ENCODE measurements around the gene FAM13B.
"Not testable (repeated sequence)": the region's sequence is repeated elsewhere in the genome, so short reads cannot be mapped to it uniquely, and the experiment has no call there.

Gene FAM13B

DNA sequence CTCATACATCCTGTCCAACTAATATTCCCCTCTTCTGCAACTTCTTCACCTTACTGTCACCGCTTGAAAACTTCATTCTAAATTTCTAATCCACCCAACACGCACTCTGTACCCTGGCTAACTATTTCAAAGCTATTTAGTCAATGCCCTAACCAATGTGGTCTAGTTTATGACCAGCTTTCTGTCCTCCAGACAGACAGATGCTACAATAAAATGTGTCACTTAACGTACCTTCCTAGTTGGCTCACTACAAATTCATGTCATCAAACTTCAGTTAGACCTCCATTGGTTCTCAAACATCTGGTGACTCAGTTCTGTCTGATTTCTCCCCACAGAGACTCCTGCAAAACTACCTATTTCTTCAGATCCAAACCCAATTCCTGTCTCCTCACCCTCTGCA, 57.7 kb downstream of the FAM13B start:
- no peak for DNase-seq (ENCODE audit: low read depth)

GRCh38 chr5:137970384-137970783, 62.5 kb downstream of the FAM13B start:
- not testable (repeated sequence) for DNase-seq (ENCODE audit: low read depth)

DNA sequence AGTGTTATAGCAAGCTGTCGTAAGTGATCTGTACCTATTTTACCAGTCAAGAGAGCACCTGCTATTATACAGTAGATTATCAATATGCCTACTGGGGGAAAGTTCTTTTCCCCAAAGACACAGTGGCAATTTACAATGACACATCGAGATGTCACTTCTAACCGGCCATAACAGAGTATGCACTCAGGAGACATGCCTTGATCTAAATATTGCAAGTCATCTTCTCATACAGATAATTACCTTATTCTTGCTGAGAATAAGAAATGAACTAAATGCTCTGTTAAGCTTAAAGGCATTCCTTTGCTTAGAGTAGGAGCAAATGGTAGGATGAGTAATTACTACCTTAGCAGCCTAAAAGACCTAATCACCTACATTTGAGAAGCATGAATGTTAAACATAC, 72.1 kb downstream of the FAM13B start:
- DNase-seq (ENCODE audit: low read depth): no peak

- DNase-seq (ENCODE audit: low read depth): no peak
These were observed 72.7 kb downstream of the FAM13B start for GRCh38 chr5:137960141-137960540.

DNA sequence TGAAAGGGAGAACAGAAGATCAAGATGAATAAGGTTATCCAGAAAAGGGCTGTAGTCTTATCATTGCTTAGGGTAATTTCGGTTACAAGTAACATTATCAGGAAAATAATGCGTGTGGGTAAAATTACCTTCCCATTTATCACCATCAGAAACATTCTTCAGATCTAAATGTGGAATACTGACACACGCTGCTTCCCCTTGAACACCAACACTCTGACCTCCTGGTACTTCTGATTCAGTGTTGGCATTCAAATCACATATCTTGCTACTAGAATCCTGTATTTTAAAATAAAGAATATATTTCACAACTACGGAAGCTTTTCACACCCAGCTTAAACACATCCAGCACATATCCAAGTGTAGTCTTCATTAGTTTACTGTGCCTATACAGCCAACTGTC, 73.4 kb downstream of the FAM13B start:
- DNase-seq (ENCODE audit: low read depth): no peak

- no peak for DNase-seq (ENCODE audit: low read depth)
These were observed 74.9 kb downstream of the FAM13B start for GRCh38 chr5:137957948-137958347.

DNA sequence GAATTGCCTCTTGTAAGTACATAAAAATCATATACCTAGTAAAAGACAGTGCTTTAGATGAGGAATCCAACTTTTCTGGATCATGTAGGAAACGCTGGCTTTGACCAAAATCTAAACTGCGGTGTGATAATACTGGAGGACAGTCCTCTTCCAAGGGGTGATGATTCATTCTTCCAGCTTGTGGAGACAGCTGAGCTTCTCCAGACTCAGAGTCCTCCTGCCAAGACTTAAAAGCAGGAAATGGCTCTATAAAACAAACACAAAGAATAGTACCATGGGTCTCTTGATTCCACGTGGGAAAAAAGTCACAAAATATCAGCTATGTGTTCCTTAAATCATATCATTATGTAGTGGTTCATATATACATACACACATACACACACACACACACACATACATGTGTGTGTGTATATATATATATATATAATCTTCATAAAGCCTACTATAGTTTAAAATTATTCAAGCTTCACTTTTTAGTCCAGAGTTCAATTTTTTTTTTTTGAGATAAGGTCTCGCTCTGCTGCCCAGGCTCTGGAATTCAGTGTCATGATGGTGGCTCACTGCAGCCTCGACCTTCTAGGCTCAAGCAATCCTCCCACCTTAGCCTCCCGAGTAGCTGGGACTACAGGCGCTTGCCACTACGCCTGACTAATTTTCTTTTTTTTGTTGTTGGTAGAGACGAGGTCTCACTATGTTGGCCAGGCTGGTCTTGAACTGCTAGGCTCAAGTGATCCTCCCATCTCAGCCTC, 78.6 kb downstream of the FAM13B start:
- no peak for DNase-seq (ENCODE audit: low read depth)

DNA sequence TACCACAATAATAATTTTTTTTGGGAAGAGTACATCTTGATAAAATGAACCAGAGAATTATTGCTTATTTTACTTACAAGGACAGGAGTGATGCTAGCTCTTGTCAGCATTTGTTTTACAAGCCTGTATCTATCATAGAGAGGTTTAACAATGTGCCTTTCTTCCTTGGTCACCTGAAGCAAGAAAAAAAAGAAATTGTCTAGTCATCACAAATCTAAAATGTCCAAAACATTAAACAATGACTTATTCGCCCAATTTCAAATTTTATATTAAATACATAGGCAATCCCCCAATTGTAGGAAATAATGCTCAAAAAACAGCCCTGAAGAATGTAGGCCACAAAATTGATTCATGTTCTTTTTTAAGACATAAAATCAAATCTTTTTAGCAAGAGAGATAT, 87.1 kb downstream of the FAM13B start:
- DNase-seq (ENCODE audit: low read depth): no peak

DNA sequence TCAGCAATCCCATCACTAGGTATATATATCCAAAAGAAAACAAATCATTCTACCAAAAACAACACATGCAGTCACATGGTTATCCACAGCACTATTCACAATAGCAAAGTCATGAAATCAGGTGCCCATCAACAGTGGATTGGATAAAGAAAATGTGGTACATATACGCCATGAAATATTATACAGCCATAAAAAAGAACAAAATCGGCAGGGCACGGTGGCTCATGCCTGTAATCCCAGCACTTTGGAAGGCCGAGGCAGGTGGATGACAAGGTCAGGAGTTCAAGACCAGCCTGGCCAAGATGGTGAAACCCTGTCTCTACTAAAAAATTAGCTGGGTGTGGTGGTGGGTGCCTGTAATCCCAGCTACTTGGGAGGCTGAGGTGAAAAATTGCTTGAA, 88.6 kb downstream of the FAM13B start:
- not testable (repeated sequence) for DNase-seq (ENCODE audit: low read depth)

DNA sequence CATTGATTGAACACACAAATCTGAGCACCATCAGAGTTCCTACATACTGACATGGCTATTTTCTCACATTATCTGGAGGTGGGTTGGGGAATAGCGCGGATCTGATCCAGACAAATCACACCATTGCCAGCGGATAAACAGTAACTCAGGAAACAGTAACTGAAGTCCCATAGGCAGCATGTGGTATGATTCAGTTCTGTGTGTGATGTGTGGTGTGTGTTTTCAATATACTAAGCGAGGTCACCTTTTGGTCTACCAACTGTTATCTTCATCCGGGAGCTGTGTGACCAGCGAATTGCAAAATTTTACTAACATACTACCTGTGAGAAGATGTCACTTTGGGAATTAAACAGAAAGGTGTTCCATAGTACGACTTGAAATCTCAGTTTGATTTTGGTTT, 93.5 kb downstream of the FAM13B start:
- DNase-seq (ENCODE audit: low read depth): no peak

GRCh38 chr5:137938751-137939143, 94.1 kb downstream of the FAM13B start:
- DNase-seq (ENCODE audit: low read depth): no peak

- no peak for DNase-seq (ENCODE audit: low read depth)
These were observed 94.7 kb downstream of the FAM13B start for GRCh38 chr5:137937994-137938750.

GRCh38 chr5:137935694-137936093, 97.2 kb downstream of the FAM13B start:
- no peak for DNase-seq (ENCODE audit: low read depth)

- DNase-seq (ENCODE audit: low read depth): no peak
These were observed 97.7 kb downstream of the FAM13B start for GRCh38 chr5:137935190-137935589.

DNA sequence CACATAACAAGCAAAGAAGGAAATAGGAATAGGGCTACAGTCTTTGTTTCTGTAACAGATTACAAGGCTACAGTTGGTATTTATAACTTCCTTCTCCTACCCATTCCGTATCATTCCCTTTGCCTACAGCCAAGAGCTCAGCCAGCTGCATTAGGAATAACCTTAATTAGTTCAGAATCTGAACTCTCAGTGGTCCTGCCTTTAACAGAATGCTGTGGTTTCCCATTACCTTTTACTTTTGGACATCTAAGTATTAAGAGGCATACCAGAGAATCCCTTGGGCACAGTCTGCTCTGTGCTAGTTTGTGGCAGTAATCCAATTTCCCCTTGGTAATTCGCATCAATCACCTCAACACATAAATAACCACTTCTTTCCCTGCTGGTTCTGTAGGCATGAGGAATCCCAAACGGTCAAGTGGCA, 99.4 kb downstream of the FAM13B start:
- no peak for DNase-seq (ENCODE audit: low read depth)

DNA sequence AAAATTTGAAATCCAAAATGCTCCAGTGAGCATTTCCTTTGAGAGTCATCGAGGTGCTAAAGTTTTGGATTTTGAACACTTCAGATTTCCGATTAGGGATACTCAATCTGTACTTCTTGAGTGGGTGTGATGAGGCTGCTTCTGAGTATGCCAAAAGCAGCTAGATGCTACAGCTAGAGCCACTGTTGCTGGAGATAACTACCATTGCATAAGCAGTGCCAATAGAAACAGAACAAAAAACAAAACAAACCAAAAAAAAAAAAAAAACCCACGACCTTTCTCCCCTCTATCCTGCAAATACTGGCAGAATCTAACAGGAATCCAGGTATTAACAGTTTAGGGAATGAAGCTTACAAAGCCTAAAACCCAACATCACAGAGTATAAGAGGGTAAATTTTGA, 100.1 kb downstream of the FAM13B start:
- DNase-seq (ENCODE audit: low read depth): no peak

DNA sequence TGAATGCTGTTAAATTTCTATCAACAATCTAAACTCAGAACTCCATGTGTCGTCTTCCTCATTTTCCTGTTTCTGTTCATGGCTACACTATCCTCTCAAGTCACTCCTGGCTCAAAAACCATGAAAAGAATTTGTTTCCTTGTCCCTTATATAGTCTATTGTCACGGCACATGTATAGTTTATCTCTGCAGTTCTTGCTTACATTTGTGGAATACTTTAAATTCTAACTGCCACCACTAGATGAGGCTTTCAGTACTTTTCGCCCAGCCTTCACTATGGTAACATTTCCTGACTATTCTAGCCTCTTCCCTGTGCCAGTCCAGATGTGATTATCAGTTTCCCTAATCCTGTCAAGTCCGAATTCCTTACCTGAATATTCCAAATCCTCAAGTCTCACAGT, 109.0 kb downstream of the FAM13B start:
- DNase-seq (ENCODE audit: low read depth): no peak

DNA sequence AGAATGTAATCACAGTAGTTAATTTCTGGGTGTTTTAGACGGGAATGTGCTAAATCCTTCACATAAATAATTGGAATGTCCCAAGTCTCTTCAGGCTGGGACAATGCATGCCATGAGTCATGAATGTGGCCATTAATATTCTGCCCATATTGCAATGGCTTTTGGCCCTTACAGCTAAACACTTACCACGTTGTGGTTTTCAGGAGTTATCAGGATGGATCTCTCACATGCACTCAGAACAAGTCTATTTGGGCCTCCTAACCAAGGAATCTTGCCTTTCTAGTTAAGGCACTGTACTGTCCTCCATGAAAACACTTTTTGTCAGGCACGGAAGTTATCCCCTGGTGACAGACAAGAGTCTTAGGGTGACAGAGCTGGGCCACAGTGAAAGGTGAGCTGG, 110.9 kb downstream of the FAM13B start:
- DNase-seq (ENCODE audit: low read depth): no peak

GRCh38 chr5:137916923-137917322, 116.0 kb downstream of the FAM13B start:
- no peak for DNase-seq (ENCODE audit: low read depth)

DNA sequence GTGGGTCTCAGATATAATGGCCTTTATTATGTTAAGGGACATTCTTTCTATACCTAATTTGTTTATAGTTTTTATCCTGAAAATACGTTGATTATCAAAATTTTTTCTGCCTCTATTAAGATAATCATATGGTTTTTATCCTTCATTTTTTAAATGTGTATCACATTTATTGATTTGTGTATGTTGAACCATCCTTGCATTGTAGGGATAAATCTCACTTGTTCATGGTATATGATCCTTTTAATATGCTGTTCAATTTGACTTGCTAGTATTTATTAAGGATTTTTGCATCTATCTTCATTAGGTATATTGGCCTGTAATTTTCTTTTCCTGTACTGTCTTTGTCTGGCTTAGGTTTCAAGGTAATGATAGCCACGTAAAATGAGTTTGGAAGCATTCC, 118.1 kb downstream of the FAM13B start:
- no peak for DNase-seq (ENCODE audit: low read depth)

DNA sequence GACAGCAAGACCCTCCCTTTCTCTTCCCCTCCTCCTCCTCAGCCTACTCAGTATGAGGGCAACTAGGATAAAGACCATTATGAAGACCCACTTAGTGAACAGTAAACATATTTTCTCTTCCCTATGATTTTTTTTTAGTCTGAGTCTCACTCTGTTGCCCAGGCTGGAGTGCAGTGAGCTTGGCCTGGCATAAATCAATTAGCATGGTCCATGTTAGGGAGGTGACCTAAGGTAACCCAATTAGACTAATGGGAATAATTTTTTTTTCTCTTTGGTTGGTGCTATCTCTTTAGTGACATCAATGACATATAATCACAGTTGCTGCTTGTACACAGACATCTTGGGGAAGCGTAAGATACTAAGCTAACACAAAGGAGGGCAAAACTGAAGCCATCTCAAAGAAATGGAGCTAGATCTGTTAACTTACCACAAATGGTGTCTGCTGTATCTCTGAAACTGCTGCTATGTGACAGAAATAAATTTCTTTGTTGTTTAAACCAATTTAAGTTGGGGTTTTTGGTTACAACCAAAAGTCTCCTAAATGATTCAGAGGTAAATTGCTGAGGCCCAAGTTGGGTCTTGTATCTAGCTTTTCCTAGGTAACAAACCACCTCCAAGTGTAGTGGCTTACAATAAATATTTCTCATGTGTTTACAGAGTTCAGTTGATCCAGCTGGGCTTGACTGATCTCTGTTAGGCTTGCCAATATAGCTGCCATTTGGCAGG, 130.3 kb downstream of the FAM13B start:
- no peak for DNase-seq (ENCODE audit: low read depth)

GRCh38 chr5:137901011-137901817, 131.7 kb downstream of the FAM13B start:
- no peak for DNase-seq (ENCODE audit: low read depth)
